Urothelium cell line (cell line): ENCODE measurements around the gene METTL13.

Experiments used
- DNase-seq: peaks from one replicate; pipeline ENCODE4 v3.0.0; 2011; ENCODE audit warnings: low spot score, mixed read lengths
- FAIRE-seq: peaks from 2 replicates; lab custom pipeline; 2011; peaks lifted over from hg19 to GRCh38; lab: Jason Lieb, UNC

Gene METTL13

GRCh38 chr1:171781176-171781875, at the start of gene METTL13:
Gene METTL13 (plus strand): TSS chr1:171781660. CDS start chr1:171781968, 308 bp downstream.
- FAIRE-seq: no peak

DNA sequence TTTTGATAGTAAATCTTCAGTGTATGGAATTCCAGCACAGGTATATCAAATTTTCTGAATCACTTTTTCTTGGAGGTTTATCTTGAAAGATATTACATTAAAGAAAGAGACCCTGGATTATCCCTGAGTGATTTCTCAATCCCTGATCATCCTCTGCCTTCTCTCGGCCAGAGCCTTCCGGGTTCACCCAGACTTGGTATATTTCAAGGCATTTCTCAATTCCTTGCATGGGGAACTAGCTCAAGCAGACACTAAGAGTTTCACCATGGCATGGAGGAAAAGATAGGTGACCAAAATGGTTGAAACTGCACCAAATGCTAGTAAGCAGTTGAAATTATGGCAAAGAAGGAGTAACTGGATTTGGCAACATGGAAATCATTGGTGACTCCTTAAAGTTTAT, 45.3 kb upstream of the METTL13 start:
- no peak for FAIRE-seq

More at GRCh38 chr1:171781176-171781875, at the start of gene METTL13:
- DNase-seq: peak; percentile 98

DNA sequence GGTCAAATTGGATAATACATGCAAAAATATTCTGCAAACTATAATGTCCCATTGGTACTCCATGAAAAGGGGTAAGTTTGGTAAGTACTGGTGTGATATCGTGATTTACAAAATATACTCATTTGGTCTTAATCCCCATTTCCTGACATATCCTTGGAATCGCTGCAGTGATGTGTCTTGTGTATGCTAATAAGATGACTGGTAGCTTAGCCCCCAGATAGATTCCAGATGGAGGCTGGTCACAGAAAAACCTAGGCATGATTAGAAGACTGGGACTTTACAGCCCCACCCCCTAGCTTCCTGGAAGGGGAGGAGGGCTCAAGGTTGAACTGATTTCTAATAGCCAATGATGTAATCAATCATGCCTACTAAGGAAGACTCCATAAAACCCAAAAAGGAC, 42.5 kb upstream of the METTL13 start:
- FAIRE-seq: no peak
- DNase-seq: no peak

More for the DNA sequence above, 45.3 kb upstream of the METTL13 start:
- no peak for DNase-seq

DNA sequence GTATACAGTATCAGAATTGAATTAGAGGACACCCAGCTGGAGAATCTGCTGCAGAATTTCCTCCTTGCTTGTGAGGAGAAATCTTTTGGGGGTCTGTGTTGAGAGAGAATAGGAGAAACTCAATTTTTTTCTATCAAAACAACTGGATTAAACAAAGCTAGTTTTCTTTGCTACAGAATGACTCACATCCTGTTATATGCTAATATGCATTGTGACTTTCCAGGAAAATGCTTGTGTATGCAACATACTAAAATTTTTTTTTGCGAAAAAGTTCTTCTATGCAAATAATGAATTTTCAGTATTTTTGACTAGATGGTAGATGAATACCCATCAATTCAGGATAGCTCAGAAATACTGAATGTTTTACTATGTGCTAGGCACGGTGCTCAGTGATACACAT, 41.8 kb upstream of the METTL13 start:
- FAIRE-seq: no peak

DNA sequence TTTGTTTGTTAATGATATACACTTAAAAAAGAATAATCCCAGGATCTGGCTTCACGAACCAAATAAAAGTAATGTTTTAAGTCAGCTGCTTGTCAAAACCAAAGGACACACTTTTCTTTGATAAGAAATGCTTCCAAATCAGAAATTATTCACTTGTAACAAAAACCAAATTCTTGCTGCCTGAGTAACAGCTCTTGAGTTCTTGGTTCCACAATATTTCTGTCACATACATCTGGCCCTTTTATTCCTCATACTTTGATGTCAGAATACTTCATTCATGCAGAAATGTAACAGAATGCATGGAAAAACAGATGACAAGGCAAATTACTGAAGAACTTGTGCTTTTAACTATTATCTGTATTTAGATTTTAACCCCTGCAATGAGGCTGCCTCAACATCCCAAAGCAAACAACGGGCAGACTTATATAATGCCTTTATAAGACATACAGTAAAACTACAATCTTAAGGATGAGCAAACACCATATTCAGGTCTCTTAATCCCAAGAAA, 41.0 kb upstream of the METTL13 start:
- FAIRE-seq (no peak), DNase-seq (no peak)

More for the DNA sequence above, 41.8 kb upstream of the METTL13 start:
- DNase-seq: no peak

DNA sequence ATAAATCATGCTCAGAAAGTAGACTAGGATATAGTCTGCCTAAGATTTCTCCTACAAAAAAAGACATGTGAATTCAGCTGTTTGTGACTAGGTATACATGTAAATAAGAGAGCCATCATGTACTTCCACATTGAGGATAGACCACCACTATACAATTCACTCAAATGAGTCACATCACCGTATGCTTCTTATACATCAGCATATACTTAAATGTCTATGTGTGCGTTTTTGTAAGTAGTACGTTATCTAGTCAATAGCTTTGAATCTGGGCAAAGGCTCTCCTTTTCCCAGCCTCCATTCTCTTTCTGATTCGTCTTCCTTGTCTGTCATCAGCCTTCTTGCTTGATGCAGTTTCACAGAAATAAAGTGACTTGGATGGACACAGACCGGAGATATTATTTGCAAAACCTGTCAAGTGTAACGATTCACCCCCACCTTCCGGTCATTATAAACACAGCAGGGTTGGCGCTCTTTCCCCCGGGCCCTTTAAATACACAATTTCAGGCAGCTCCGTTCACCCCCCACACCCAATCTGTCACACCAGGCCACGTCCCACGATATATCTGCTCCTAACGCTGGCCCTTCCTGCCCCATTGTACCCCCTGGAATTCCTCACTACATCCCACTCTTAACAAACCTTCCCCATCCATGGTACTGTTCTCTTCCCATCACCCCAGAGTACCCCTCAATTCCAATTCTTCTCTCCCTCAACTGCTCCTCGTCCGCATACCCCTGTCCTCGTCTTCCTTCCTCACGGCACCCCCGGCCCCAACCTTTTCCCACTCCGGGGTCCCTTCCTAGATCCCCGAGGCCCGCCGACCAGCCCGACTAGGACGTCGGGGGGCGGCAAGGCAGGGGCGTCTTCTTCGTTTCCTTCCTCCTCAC, 40.2 kb upstream of the METTL13 start:
- FAIRE-seq (no peak), DNase-seq (peak; percentile 58)

DNA sequence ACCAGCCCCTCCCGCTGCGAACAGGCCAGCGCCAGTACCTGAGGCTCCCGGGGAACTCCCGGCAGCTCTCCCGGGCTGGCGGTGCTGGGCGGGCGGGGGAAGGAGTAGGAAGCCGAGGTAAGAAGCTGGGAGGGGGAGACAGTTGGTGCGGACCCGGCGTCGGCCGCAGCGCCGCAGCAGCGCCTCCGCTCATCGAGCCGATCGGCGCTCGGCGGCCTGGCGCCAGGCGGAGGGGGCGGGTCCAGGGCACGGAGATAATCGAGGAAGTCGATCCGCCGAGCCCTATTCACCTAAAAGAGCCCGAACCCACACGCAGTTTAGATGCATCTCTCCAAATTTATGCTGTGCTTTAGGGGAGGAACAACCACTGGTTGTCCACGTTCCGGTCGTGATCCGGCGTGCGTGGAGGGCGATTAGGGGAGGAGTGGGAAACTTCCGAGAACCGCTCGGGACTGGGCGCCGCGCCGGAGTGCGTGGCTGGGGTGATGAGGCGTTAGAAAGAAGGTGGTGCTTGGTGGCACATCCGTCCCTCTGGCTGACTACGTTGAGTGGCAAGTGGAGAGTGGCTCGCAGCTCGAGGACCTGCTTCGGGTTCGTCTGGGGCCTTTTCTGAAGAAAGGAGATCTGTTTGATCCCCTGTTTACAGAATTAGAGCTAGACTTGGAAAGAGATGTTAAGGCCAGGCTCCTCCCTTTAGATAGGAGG, 39.4 kb upstream of the METTL13 start, which contains the start of gene VAMP4:
TSS of gene VAMP4 (minus strand) at position 194 of the 705 bp plus-strand sequence. CDS start 3,651 bp downstream, outside the sequence.
- peak; percentile 52 for FAIRE-seq

DNA sequence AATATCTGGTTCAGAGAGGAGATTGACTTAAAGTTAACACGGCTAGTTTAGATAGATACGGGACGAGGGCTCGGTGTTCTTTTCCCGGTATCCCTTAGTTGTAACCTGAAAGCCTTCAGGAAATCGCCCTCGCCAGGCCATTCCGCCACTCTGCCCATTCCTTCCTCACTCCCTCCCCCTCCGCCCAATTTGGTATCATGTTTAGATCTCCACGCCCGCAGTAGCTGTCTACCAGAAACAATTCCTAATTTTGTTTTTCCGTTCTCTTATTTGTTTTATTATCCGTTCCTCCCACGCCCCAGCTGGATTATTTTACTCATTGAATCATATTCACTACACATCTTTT, 38.9 kb upstream of the METTL13 start:
- FAIRE-seq: no peak
- peak; percentile 38 for DNase-seq

More for the DNA sequence above, 39.4 kb upstream of the METTL13 start, which contains the start of gene VAMP4:
- peak; percentile 88 for DNase-seq

- FAIRE-seq: no peak
- DNase-seq: no peak
These were observed 38.2 kb upstream of the METTL13 start for GRCh38 chr1:171743081-171743870.

DNA sequence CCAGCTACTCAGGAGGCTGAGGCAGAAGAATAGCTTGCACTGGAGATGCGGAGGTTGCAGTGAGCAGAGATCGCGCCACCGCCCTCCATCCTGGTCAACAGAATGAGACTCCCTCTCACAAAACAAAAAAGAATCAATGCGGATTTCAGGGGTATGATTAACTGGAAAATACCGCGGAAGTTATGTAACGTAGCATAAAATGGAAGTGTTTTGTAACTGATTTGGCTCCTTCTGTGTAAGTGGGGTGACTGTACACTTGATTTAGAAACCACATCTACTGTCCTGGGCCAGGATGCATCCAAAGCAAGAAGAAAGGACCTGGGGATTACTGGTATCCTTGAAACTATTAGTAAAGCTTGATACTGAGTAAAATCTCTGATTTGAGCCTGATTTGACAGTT, 36.5 kb upstream of the METTL13 start:
- DNase-seq (no peak), FAIRE-seq (no peak)

DNA sequence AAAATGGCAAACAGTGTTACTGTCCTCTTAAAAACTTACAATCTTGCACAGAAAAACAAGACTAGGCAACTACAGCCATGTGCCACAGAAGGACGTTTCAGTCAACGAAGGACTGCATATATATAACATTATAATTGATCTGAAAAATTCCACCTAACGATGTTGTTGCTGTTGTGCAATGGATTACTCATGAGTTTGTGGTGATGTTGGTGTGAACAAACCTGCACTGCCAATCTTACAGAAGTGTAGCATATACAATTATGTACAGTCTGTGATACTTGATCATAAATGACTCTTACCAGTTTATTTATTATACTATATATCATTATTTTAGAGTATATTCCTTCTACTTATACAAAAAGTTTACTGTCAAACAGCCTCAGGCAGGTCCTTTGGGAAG, 32.8 kb upstream of the METTL13 start:
- DNase-seq (no peak), FAIRE-seq (no peak)

DNA sequence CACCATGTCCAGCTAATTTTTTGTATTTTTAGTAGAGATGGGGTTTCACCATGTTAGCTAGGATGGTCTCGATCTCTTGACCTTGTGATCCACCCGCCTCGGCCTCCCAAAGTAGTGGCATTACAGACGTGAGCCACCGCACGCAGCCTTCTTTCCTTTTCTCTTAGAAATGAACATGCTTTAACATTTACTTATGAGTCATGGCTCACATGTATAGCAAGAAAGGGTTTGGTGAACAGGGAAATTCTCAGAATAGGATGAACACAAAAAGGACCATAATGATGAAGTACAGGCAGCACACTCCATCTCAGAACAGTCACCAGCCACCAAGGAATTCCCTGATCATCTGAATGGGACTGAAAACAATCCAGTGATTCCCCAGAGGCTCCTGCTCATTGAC, 30.2 kb upstream of the METTL13 start:
- FAIRE-seq (no peak), DNase-seq (no peak)

GRCh38 chr1:171753182-171753581, 28.3 kb upstream of the METTL13 start:
- no peak for FAIRE-seq
- no peak for DNase-seq

- FAIRE-seq: no peak
- no peak for DNase-seq
These were observed 27.6 kb upstream of the METTL13 start for GRCh38 chr1:171753685-171754352.

GRCh38 chr1:171754353-171754705, 27.1 kb upstream of the METTL13 start:
- DNase-seq: no peak
- no peak for FAIRE-seq

GRCh38 chr1:171754971-171755370, 26.5 kb upstream of the METTL13 start:
- DNase-seq: no peak
- FAIRE-seq: no peak

DNA sequence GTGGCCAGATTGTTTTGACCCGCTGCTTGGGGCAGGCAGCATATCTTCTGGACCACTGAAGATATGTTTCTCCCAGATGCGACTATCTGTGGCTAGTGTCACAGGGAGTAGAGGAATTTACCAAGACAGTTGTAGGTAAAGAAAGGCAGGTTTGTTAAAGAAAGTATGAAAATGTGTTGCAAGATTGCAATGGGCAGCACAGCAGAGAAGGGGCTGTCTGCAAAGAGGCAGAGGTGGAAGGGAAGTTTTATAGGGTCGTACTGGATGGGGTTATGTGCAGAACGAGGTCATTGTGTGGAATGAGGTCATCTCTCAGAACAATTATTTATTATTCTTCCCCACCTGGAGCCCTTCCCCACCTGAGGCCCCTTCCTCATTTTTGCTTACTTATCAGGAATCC, 24.6 kb upstream of the METTL13 start:
- FAIRE-seq (no peak), DNase-seq (no peak)

- no peak for FAIRE-seq
These were observed 23.4 kb upstream of the METTL13 start for GRCh38 chr1:171758011-171758410.

GRCh38 chr1:171762143-171762563, 19.3 kb upstream of the METTL13 start:
- FAIRE-seq (no peak), DNase-seq (no peak)

More at GRCh38 chr1:171758011-171758410, 23.4 kb upstream of the METTL13 start:
- DNase-seq: no peak

- no peak for DNase-seq
- no peak for FAIRE-seq
These were observed 17.7 kb upstream of the METTL13 start for GRCh38 chr1:171763764-171764163.
